H1 (cell line): ENCODE results near the gene RAB2B.

ENCODE experiments used
- CHD1 ChIP-seq: IDR thresholded peaks from 2 replicates; pipeline ENCODE4 v1.6.1; 2012; ENCODE audit warnings: low read depth, low read length, improper control_type of control experiment
- HDAC2 ChIP-seq, 2 experiments: fragments of 300-600 bp in 1 of 2; sonication (generic) in 1 of 2; IDR thresholded peaks; 2 replicates each; pipeline ENCODE4 v1.6.1; 2011 to 2012; ENCODE audit warnings: low read depth in 2 of 2, low read length in 2 of 2, mild to moderate bottlenecking in 2 of 2, moderate library complexity in 2 of 2, borderline replicate concordance in 1 of 2, inconsistent platforms in 1 of 2
- JUND ChIP-seq: IDR thresholded peaks from 2 replicates; pipeline ENCODE4 v1.6.1; 2011; ENCODE audit warnings: mild to moderate bottlenecking, improper control_type of control experiment, low read length
- POLR2A ChIP-seq, 2 experiments: IDR thresholded peaks; 1 replicate in 1 of 2; 2 replicates in 1 of 2; pipeline ENCODE4 v1.6.1; 2011; ENCODE audit warnings: low read depth in 2 of 2, low read length in 2 of 2, mild to moderate bottlenecking in 2 of 2; ENCODE audit errors: control extremely low read depth in 1 of 2
- POLR2AphosphoS5 ChIP-seq: IDR thresholded peaks from 2 replicates; pipeline ENCODE4 v1.6.1; 2011; ENCODE audit warnings: low read depth, low read length
- SP4 ChIP-seq: IDR thresholded peaks from 2 replicates; pipeline ENCODE4 v1.6.1; 2012; ENCODE audit warnings: low read length, inconsistent platforms
- TF ChIP-seq, protein P1 (sequence below), 3 experiments: IDR thresholded peaks; 1 replicate in 2 of 3; 2 replicates in 1 of 3; pipeline versions ENCODE4 v1.5.1 to v1.6.1; 2011; ENCODE audit warnings: low read length in 3 of 3, mild to moderate bottlenecking in 3 of 3, inconsistent platforms in 2 of 3, low read depth in 1 of 3, moderate library complexity in 1 of 3; ENCODE audit not compliant: insufficient read depth in 1 of 3; ENCODE audit errors: control extremely low read depth in 1 of 3
- TF ChIP-seq, protein P2 (sequence below): IDR thresholded peaks from 2 replicates; pipeline ENCODE4 v1.6.1; 2011; ENCODE audit warnings: low read length, improper control_type of control experiment
- TF ChIP-seq, protein P3 (sequence below): IDR thresholded peaks from 2 replicates; pipeline ENCODE4 v1.6.1; 2012; ENCODE audit warnings: low read length, inconsistent platforms

DNA sequence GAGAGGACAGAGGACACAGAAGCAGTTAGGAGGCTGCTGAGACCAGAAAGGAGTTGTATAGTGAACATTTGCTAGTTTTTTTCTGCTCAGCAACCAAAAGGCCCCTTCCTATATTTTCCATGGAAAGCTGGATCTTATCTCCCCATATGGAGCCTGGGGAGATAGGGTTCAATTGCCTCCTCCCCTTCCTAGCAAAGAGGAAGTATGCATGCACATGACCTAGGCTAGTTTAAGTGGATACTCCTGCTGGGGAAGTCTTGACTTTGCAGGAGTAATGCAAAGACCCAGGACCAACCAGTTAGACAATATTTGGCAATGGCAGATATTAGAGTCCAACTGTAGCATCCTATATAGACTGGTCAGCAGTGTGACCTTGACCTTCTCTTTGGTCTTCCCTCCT lies 35.9 kb downstream of the RAB2B start:
- TF ChIP-seq, protein P1, sequence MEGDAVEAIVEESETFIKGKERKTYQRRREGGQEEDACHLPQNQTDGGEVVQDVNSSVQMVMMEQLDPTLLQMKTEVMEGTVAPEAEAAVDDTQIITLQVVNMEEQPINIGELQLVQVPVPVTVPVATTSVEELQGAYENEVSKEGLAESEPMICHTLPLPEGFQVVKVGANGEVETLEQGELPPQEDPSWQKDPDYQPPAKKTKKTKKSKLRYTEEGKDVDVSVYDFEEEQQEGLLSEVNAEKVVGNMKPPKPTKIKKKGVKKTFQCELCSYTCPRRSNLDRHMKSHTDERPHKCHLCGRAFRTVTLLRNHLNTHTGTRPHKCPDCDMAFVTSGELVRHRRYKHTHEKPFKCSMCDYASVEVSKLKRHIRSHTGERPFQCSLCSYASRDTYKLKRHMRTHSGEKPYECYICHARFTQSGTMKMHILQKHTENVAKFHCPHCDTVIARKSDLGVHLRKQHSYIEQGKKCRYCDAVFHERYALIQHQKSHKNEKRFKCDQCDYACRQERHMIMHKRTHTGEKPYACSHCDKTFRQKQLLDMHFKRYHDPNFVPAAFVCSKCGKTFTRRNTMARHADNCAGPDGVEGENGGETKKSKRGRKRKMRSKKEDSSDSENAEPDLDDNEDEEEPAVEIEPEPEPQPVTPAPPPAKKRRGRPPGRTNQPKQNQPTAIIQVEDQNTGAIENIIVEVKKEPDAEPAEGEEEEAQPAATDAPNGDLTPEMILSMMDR (IDR thresholded peaks at IDR 0.05; ENCODE audit: control extremely low read depth in 1 of 3, insufficient read depth in 1 of 3, low read depth in 1 of 3, low read length in 3 of 3) = no peak
- TF ChIP-seq POLR2A (IDR thresholded peaks at IDR 0.05; ENCODE audit: control extremely low read depth in 1 of 2, low read depth in 2 of 2, low read length in 2 of 2) = no peak
- no peak for TF ChIP-seq SP4
- no peak for TF ChIP-seq CHD1
- no peak for TF ChIP-seq POLR2AphosphoS5
- no peak for TF ChIP-seq JUND
- TF ChIP-seq, protein P2, sequence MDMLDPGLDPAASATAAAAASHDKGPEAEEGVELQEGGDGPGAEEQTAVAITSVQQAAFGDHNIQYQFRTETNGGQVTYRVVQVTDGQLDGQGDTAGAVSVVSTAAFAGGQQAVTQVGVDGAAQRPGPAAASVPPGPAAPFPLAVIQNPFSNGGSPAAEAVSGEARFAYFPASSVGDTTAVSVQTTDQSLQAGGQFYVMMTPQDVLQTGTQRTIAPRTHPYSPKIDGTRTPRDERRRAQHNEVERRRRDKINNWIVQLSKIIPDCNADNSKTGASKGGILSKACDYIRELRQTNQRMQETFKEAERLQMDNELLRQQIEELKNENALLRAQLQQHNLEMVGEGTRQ = no peak
- TF ChIP-seq HDAC2 (IDR thresholded peaks at IDR 0.05; ENCODE audit: borderline replicate concordance in 1 of 2, low read depth in 2 of 2, low read length in 2 of 2) = no peak
- TF ChIP-seq, protein P3, sequence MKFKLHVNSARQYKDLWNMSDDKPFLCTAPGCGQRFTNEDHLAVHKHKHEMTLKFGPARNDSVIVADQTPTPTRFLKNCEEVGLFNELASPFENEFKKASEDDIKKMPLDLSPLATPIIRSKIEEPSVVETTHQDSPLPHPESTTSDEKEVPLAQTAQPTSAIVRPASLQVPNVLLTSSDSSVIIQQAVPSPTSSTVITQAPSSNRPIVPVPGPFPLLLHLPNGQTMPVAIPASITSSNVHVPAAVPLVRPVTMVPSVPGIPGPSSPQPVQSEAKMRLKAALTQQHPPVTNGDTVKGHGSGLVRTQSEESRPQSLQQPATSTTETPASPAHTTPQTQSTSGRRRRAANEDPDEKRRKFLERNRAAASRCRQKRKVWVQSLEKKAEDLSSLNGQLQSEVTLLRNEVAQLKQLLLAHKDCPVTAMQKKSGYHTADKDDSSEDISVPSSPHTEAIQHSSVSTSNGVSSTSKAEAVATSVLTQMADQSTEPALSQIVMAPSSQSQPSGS = no peak
